GM21390 (cell line): ENCODE results near the gene NTM.

Experiments used
- ATAC-seq: cut with Tn5 transposase; IDR thresholded peaks from one replicate; pipeline ENCODE4 v1.9.1; 2021; ENCODE audit not compliant: unreplicated experiment

NTM gene

GRCh38 chr11:131759140-131759539 is 388.7 kb downstream of the NTM start:
- no peak for ATAC-seq

- ATAC-seq: no peak
These were observed 390.0 kb downstream of the NTM start for GRCh38 chr11:131760091-131761061.

- no peak for ATAC-seq
These were observed 392.1 kb downstream of the NTM start for GRCh38 chr11:131762346-131763110.

- ATAC-seq: no peak
These were observed 392.9 kb downstream of the NTM start for GRCh38 chr11:131763193-131763890.

- no peak for ATAC-seq
These were observed 393.7 kb downstream of the NTM start for GRCh38 chr11:131764126-131764525.

GRCh38 chr11:131764649-131765048 is 394.2 kb downstream of the NTM start:
- no peak for ATAC-seq

GRCh38 chr11:131766637-131767036 is 396.2 kb downstream of the NTM start:
- ATAC-seq: no peak

GRCh38 chr11:131767421-131767820 is 397.0 kb downstream of the NTM start:
- no peak for ATAC-seq

GRCh38 chr11:131770801-131771200 is 400.4 kb downstream of the NTM start:
- ATAC-seq: no peak

GRCh38 chr11:131771471-131771870 is 401.1 kb downstream of the NTM start:
- ATAC-seq: no peak

GRCh38 chr11:131773626-131774025 is 403.2 kb downstream of the NTM start:
- ATAC-seq: no peak

GRCh38 chr11:131776211-131776610 is 405.8 kb downstream of the NTM start:
- no peak for ATAC-seq

- ATAC-seq: no peak
These were observed 415.4 kb downstream of the NTM start for GRCh38 chr11:131785801-131786200.

GRCh38 chr11:131787119-131787518 is 416.7 kb downstream of the NTM start:
- ATAC-seq: no peak

- no peak for ATAC-seq
These were observed 420.2 kb downstream of the NTM start for GRCh38 chr11:131790586-131790985.

- no peak for ATAC-seq
These were observed 421.8 kb downstream of the NTM start for GRCh38 chr11:131792243-131792642.

- no peak for ATAC-seq
These were observed 425.7 kb downstream of the NTM start for GRCh38 chr11:131796089-131796488.

- ATAC-seq: no peak
These were observed 426.1 kb downstream of the NTM start for GRCh38 chr11:131796541-131796940.

GRCh38 chr11:131800452-131800851 is 430.0 kb downstream of the NTM start:
- ATAC-seq: no peak

- no peak for ATAC-seq
These were observed 432.2 kb downstream of the NTM start for GRCh38 chr11:131802440-131803115.

GRCh38 chr11:131807876-131808275 is 437.5 kb downstream of the NTM start:
- no peak for ATAC-seq
